Psoas muscle (tissue), 8 donors: ENCODE measurements around the gene TRIM36. TPM values are rescaled to one million over a fixed set of nuclear protein-coding genes. Genes with fewer than 3 reads are reported as not detected.

Experiments
- ATAC-seq, 4 donors: fragments of 200-7000 bp; cut with Tn5 transposase; one replicate each; pipeline ENCODE4 v1.9.1; 2020; ENCODE audit warnings: moderate library complexity in 3 of 4, mild to moderate bottlenecking in 2 of 4
- DNase-seq, 2 donors: peaks; one replicate each; pipeline ENCODE4 v3.0.0-alpha.2; 2020
- H3K27ac ChIP-seq: fragments of 200-600 bp; one replicate; pipeline ENCODE4 v1.8.0; 2022
- H3K27me3 ChIP-seq, 3 donors: fragments of 200-600 bp in 1 of 3; one replicate each; pipeline versions ENCODE4 v1.6.1 to v1.8.0; 2013 to 2022; ENCODE audit warnings: low read length in 2 of 3, mild to moderate bottlenecking in 2 of 3, moderate library complexity in 1 of 3; ENCODE audit not compliant: insufficient read depth in 3 of 3
- H3K36me3 ChIP-seq, 2 donors: fragments of 200-600 bp in 1 of 2; one replicate each; pipeline versions ENCODE4 v1.6.1 to v1.8.0; 2013 to 2022; ENCODE audit warnings: low read depth in 1 of 2, mild to moderate bottlenecking in 1 of 2, moderate library complexity in 1 of 2; ENCODE audit not compliant: insufficient read depth in 1 of 2
- H3K4me1 ChIP-seq: fragments of 200-600 bp; one replicate; pipeline ENCODE4 v1.8.0; 2022
- H3K4me3 ChIP-seq: fragments of 200-600 bp; one replicate; pipeline ENCODE4 v1.8.0; 2022; ENCODE audit warnings: mild to moderate bottlenecking
- H3K9me3 ChIP-seq: fragments of 200-600 bp; one replicate; pipeline ENCODE4 v1.8.0; 2022
- WGBS, 3 donors: extraction: QIAGEN DNeasy Blood & Tissue Kit; methylation state at CpG; one replicate each; pipeline versions ENCODE4 v1.1.6 to v1.1.7; 2013; 5-methylcytosine and 5-hydroxymethylcytosine counted together
- intact Hi-C, 2 donors: fragments of 100-400 bp; cut with DNase I; formaldehyde crosslinking; loops; one replicate each; pipeline versions ENCODE4 v1.11.0 to v1.14.2; 2022
- polyA plus RNA-seq, 3 donors: library from polyadenylated mRNA; stranded (reverse); fragments of 200-250 nt; gene quantifications; one replicate each; pipeline ENCODE4 v1.2.3, GENCODE V29; 2013
- total RNA-seq, 4 donors: library from RNA; stranded (reverse); fragmentation: NEBNext Ultra II Directional in 2 of 4; extraction: Animal tissue kit (Norgen Biotek cat#: 25700) in 2 of 4; gene quantifications; one replicate each; pipeline versions ENCODE4 v1.2.1 to v1.2.4, GENCODE V29; 2021 to 2023
- TF ChIP-seq, protein P1 (sequence below): fragments of 200-600 bp; IDR thresholded peaks from one replicate; pipeline ENCODE4 v1.8.0; 2022; ENCODE audit warnings: antibody characterized with exemption
- donor health status: healthy with polysubstance abuse.
- donor health status: DM: no; HTN: no; CAD: no; lungs with moderate emphysema.
- donor health status: Bipolar disorder and iron deficiency.
- donor health status: healthy.
- donor health status: DM: yes; HTN: yes; CAD: no.
- donor health status: DM: no; HTN: no; CAD: no.
- donor health status: DM: no; HTN: no; CAD: no.
- donor health status: DM: yes; HTN: yes; CAD: no.

The TRIM36 gene
- total and polyA plus RNA-seq, 7 donors, result 0.04 to 0.75 (median 0.47) TPM; not detected in 2

DNA sequence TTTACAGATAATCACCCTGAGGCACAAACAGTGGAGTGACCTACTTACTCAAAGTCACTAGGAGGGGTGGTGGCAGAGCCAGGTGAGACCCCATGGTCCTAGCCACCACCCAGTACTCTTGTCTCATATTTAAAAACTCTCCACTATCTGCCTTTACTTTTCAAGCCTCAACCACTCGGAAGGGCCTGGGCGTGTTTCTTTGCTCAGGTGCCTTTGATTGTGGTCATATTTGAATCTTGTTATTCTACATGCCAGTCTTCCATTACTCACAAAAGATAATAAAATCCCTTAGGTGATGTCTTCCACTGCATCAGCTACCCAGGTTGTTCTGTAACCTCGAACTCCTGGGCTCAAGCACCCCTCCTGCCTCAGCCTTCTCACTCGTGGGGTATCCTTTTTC is 20.7 kb upstream of the TRIM36 start:
- WGBS, 3 donors, result 74 to 77% (median 74%) methylated on average over 4 of the region's 4 CpGs
- peaks cover 0 to 6% (median 0%) of the 10 kb centered on the region in 3 donors for H3K27me3 ChIP-seq
- ATAC-seq (no peak), DNase-seq (no peak)
- H3K27ac ChIP-seq, result no peak overlapping the region
- H3K4me3 ChIP-seq, result no peak overlapping the region
- no peaks in the 10 kb centered on the region for H3K4me1 ChIP-seq
- no peaks in the 10 kb centered on the region for H3K36me3 ChIP-seq
- H3K9me3 ChIP-seq, result no peaks in the 10 kb centered on the region
- TF ChIP-seq, protein P1, sequence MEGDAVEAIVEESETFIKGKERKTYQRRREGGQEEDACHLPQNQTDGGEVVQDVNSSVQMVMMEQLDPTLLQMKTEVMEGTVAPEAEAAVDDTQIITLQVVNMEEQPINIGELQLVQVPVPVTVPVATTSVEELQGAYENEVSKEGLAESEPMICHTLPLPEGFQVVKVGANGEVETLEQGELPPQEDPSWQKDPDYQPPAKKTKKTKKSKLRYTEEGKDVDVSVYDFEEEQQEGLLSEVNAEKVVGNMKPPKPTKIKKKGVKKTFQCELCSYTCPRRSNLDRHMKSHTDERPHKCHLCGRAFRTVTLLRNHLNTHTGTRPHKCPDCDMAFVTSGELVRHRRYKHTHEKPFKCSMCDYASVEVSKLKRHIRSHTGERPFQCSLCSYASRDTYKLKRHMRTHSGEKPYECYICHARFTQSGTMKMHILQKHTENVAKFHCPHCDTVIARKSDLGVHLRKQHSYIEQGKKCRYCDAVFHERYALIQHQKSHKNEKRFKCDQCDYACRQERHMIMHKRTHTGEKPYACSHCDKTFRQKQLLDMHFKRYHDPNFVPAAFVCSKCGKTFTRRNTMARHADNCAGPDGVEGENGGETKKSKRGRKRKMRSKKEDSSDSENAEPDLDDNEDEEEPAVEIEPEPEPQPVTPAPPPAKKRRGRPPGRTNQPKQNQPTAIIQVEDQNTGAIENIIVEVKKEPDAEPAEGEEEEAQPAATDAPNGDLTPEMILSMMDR, result no peak
- intact Hi-C loops, result no loop called here

DNA sequence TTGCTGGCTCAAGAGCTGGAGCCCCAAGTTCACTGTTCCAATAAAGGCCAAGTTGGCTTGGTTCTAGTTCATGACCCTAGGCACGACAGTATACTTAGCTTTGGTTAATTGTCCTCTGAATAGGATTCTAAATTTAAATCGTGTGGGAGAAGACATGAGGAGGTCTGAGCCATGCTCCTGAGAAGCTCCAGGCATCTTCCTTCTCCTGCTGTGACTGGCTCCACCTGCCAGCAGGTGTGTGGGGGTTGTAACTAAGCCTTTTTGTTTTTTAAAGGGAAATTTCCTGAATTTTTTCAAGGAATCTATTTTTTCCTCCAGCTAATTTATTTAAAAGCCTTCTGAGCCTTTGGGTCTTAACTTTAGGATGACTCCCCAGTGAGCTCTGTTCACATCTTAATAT is 20.2 kb upstream of the TRIM36 start:
- Histone ChIP-seq H3K4me1 (no peaks in the 10 kb centered on the region), H3K27ac (no peak overlapping the region), H3K27me3 (peaks cover 0 to 6% (median 0%) of the 10 kb centered on the region in 3 donors), H3K36me3 (no peaks in the 10 kb centered on the region), H3K9me3 (no peaks in the 10 kb centered on the region), H3K4me3 (no peak overlapping the region)
- intact Hi-C loops, result no loop called here
- TF ChIP-seq, protein P1, result no peak
- WGBS, 3 donors, result 32 to 40% (median 38%) methylated on average over 2 of the region's 2 CpGs
- DNase-seq (no peak), ATAC-seq (no peak)

DNA sequence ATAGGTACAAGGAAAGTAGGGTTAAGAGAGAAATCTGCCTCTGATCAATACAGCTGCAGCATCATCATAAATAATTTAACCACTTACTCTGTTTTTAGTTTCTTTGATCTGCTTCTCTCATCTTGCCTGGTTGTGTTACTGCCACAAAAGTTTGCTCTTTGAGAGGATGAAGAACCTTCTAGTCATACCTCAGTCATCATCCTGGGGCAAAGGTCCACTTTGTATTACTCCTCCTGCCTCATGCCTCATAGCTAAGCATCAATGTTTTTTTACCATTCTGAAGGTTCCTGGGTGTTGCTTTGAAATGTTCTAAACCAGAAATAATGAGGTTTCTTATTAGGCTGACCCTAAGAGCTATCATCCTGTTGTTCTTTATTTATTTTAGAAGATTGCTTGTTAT is 17.1 kb upstream of the TRIM36 start:
- no peak for ATAC-seq
- Histone ChIP-seq H3K4me3 (no peak overlapping the region), H3K4me1 (no peaks in the 10 kb centered on the region), H3K27ac (no peak overlapping the region), H3K36me3 (no peaks in the 10 kb centered on the region), H3K27me3 (peaks cover 3 to 27% (median 7%) of the 10 kb centered on the region in 3 donors), H3K9me3 (no peaks in the 10 kb centered on the region)
- intact Hi-C loops, result no loop called here
- TF ChIP-seq, protein P1, result no peak
- no peak for DNase-seq

DNA sequence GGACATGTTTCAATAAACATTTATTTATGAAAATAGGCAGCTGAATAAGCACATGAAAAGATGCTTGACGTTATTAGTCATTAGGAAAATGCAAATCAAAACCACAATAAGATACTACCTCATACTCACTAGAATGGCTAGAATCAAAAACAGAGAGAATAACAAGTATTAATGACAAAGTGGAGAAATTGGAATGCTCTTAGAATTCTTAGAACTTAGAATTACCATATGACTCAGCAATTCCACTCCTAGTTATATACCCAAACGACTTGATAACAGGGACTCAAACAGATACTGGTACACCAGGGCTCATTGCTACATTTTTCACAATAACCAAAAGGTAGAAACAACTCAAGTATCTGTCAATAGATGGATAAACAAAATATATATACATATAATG is 15.1 kb upstream of the TRIM36 start:
- DNase-seq (no peak), ATAC-seq (no peak)
- H3K4me1 ChIP-seq, result peaks cover 3% of the 10 kb centered on the region
- peaks cover 7 to 47% (median 11%) of the 10 kb centered on the region in 3 donors for H3K27me3 ChIP-seq
- TF ChIP-seq, protein P1, result no peak
- H3K4me3 ChIP-seq, result no peak overlapping the region
- H3K9me3 ChIP-seq, result no peaks in the 10 kb centered on the region
- H3K36me3 ChIP-seq, result no peaks in the 10 kb centered on the region
- 75 to 83% (median 79%) methylated on average over 2 of the region's 2 CpGs for WGBS, 3 donors
- intact Hi-C loops, result no loop called here
- H3K27ac ChIP-seq, result no peak overlapping the region

DNA sequence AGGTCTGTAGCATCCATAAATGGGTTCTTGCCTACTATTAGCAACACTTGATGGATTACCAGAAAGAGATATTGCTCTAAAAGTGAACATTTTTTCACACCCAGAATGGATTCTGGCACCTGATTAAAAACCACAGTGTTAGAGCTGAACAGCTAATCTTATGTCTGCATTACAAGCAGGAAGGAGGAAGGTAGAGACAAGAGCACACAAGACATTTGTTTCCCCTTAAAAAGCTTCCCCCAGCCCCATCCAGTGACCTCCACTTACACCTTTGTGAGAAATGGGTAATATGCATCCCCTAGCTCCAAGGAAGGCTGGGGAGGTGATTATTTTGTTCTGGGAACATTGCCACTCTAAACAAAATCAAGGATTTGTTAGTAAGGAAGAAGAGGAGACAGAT is 12.0 kb upstream of the TRIM36 start:
- intact Hi-C loops, result no loop called here
- no peak overlapping the region for H3K4me3 ChIP-seq
- peaks cover 3 to 61% (median 26%) of the 10 kb centered on the region in 3 donors for H3K27me3 ChIP-seq
- DNase-seq (no peak), ATAC-seq (no peak)
- H3K4me1 ChIP-seq, result peaks cover 7% of the 10 kb centered on the region
- no peak overlapping the region for H3K27ac ChIP-seq
- no peaks in the 10 kb centered on the region for H3K9me3 ChIP-seq
- TF ChIP-seq, protein P1, result no peak
- H3K36me3 ChIP-seq, result no peaks in the 10 kb centered on the region
